Mammary microvascular endothelial cell (primary cell): ENCODE results near the gene CDIPT. TPM values are rescaled to one million over a fixed set of nuclear protein-coding genes. Genes with fewer than 3 reads are reported as not detected.

ENCODE experiments used
- total RNA-seq: library from RNA; depleted of rRNA; stranded (reverse); fragments of >200 nt; gene quantifications from 2 replicates; pipeline ENCODE4 v1.2.3, GENCODE V29; 2015

Gene CDIPT, protein sequence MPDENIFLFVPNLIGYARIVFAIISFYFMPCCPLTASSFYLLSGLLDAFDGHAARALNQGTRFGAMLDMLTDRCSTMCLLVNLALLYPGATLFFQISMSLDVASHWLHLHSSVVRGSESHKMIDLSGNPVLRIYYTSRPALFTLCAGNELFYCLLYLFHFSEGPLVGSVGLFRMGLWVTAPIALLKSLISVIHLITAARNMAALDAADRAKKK
- total RNA-seq: 78.5 and 87.1 TPM in 2 replicates

DNA sequence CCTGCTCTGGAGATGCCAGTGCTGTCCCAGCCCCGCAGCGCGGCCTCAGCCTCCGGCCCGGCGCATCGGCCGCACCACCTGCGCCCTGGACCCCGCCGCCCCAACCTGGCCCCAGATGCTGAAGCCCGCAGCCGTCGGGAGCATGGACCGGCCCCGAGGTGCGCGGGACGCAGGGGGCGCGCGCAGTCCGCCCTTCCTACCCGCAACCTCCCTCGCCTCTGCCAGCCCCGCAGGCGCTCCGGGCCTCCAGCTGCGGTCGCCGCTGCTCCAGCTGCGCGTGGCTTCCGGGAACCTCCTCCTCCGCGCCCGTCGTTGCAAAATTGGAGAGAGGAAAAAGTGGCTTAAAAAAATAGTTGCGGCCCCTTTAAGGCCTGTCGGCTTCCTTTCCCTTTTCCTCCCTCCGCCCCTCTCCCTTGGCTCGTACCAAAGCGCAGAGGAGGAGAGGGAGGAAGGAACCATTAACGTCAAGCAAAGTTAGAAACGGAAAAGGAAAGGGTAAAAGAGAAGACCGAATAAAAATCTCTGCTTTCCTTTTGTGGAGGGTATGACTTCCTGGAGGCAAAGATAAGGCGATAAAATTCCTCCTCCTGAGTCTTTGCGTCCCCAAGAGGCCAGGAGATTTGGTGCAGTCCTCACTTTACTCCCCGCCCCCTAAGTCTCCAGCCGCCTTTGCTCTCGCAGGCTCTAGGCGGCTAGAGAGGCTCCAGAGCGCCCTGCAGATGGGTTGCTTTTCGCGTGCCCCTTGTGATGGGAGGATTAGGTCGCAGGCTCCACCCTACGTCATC lies at the start of gene CDIPT:
Gene CDIPT, minus strand, starts transcription at position 343 of the 785 bp plus-strand sequence. CDS start 369 bp downstream, outside the sequence.

DNA sequence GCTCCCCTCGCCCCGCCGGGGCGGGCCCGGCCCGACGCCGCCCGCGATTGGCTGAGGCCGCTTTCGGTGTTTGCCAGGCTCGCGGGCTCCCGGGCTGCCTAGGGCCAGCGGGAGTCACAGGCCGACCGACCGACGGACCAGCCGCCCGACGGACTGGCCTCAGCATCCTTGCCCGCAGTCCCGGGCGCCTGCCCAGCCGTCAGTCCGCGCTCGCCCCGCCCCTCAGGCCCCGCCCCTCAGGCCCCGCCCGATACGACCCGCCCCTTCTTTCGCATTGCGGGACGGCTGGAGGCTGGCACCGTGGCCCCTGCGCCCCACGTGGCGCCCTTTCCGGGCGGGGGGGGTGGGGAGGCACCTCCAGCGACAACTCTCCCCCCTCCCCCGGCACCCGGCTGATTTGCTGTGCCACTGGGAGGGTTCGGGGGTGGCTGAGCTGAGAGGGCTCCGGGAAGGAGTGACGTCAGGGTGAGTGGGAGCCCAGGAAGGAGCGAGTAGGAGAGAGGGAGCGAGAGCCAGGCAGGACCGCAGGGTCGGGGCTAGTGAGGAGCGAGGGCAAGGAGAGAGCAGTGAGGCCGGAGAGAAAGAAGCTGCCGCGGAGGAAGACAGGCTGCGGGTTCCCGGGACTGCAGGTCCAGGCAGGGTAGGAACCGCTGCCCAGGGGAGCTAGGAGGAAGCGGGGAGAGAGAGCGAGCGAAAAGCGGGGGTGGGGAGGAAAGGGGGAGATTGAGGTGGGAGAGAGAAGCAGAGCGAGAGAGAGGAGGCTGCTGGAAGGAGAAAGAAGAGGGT lies 37.3 kb upstream of the CDIPT start, which contains the start of gene ASPHD1:
Gene ASPHD1, plus strand, starts transcription at position 387 of the 786 bp plus-strand sequence. CDS start 484 bp downstream, outside the sequence.

GRCh38 chr16:29899516-29900101 lies 36.6 kb upstream of the CDIPT start, which contains the start of gene SEZ6L2:
Gene SEZ6L2, minus strand, starts transcription at chr16:29899550. Its CDS starts 531 bp downstream, at chr16:29899019.

GRCh38 chr16:29820271-29820701 lies 42.7 kb downstream of the CDIPT start, which contains the start of gene MVP:
Gene MVP, plus strand, starts transcription at chr16:29820462. Its CDS starts 10,088 bp downstream, at chr16:29830550.

GRCh38 chr16:29815793-29816693 lies 47.0 kb downstream of the CDIPT start, which contains the start of gene PAGR1:
Gene PAGR1, plus strand, starts transcription at chr16:29816152. Its CDS starts 374 bp downstream, at chr16:29816526.

DNA sequence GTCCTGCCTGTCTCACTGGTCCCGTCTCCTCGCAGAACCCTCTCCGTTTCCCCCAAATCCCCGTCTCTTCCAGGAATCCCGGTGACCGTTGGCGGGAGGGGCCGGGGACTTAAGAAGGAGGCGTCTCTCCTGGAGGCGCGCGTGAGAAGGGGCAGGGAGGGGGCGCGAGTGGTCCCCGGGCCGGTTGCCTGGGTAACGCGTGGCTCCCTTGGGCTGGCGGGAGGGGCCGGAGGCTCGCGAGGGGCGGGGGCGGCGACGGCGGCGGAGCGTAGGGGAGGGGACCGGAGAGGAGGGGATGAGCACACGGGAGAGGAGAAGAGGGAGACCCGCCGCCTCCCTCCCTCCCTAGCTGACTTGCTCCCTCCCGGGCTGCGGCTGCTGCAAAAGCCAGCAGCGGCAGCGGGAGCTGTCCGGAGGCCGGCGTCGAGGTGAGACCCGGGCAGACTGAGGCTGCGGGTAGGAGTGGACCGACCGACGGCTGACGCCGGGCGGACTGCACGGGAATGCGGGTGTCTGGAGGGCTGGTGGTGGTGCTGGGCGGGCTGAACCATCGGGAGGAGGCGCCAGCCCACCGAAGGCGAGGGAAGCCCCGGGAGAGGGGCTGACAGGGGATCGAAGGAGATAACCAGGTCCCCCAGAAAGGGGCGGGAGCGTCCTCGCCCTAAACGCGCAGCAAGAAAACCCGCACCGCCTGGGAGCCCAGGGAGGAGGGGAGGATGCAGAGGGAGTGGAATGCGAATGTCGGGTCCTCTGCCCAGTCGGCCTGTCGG lies 50.9 kb downstream of the CDIPT start, which contains the start of gene PRRT2:
Gene PRRT2, plus strand, starts transcription at position 298 of the 770 bp plus-strand sequence. CDS start 862 bp downstream, outside the sequence.

Other genes starting within 250 kb of the CDIPT start
- not detected in 2 replicates for gene SPN, start 200.0 kb downstream of the CDIPT start, total RNA-seq
- not detected in 2 replicates for gene QPRT, start 184.0 kb downstream of the CDIPT start, total RNA-seq
- not detected in 2 replicates for gene C16orf54, start 117.2 kb downstream of the CDIPT start, total RNA-seq
- not detected in 2 replicates for gene ZG16, start 85.0 kb downstream of the CDIPT start, total RNA-seq
- 67.1 and 77.1 TPM in 2 replicates for gene KIF22, start 72.5 kb downstream of the CDIPT start, total RNA-seq
- gene MAZ, start 56.7 kb downstream of the CDIPT start, total RNA-seq: 138 and 171 TPM in 2 replicates
- gene PRRT2, start 51.0 kb downstream of the CDIPT start, total RNA-seq: not detected in 2 replicates
- gene PAGR1, start 47.1 kb downstream of the CDIPT start, total RNA-seq: 34.6 and 37.6 TPM in 2 replicates
- 320 and 330 TPM in 2 replicates for gene MVP, start 42.8 kb downstream of the CDIPT start, total RNA-seq
- 0.27 and 0.74 TPM in 2 replicates for gene SEZ6L2, start 36.3 kb upstream of the CDIPT start, total RNA-seq
- 0.07 and 0.34 TPM in 2 replicates for gene ASPHD1, start 37.3 kb upstream of the CDIPT start, total RNA-seq
- gene KCTD13, start 63.0 kb upstream of the CDIPT start, total RNA-seq: 6.9 and 10.1 TPM in 2 replicates
- 145 and 159 TPM in 2 replicates for gene TMEM219, start 98.9 kb upstream of the CDIPT start, total RNA-seq
- 72.7 and 73.7 TPM in 2 replicates for gene TAOK2, start 110.6 kb upstream of the CDIPT start, total RNA-seq
- gene HIRIP3, start 132.4 kb upstream of the CDIPT start, total RNA-seq: 12.1 and 19.0 TPM in 2 replicates
- 86.9 and 128 TPM in 2 replicates for gene INO80E, start 133.0 kb upstream of the CDIPT start, total RNA-seq
- gene DOC2A, start 147.8 kb upstream of the CDIPT start, total RNA-seq: 0.39 TPM in 1 of 2 replicates, not detected in the other
- not detected in 2 replicates for gene C16orf92, start 160.0 kb upstream of the CDIPT start, total RNA-seq
- 0.34 TPM in 1 of 2 replicates, not detected in the other for gene TLCD3B, start 168.0 kb upstream of the CDIPT start, total RNA-seq
- 1,206 and 1,287 TPM in 2 replicates for gene ALDOA, start 202.5 kb upstream of the CDIPT start, total RNA-seq
- 120 and 147 TPM in 2 replicates for gene PPP4C, start 212.8 kb upstream of the CDIPT start, total RNA-seq
- 0.10 TPM in 1 of 2 replicates, not detected in the other for gene TBX6, start 228.7 kb upstream of the CDIPT start, total RNA-seq
- gene YPEL3, start 233.0 kb upstream of the CDIPT start, total RNA-seq: 17.7 and 21.3 TPM in 2 replicates